ENCODE measurements around the gene GADD45GIP1. TPM values are rescaled to one million over a fixed set of nuclear protein-coding genes. Genes with fewer than 3 reads are reported as not detected.
A peak's percentile ranks its signal among the peaks of the same experiment; 100 is the strongest.
"Not testable (repeated sequence)": the region's sequence is repeated elsewhere in the genome, so short reads cannot be mapped to it uniquely, and the experiment has no call there.

Gene GADD45GIP1
- total RNA-seq, 1 donor from 2014 or later = 33.7 TPM

- intact Hi-C loops (cut with DNase I) = loop anchor here (10.0 kb wide), 1 partner anchor 615 kb away; no protein-coding TSS in a partner anchor
- no peak for DNase-seq (ENCODE audit: missing footprints)
Observed at GRCh38 chr19:12970070-12970820, 13.2 kb upstream of the GADD45GIP1 start.

DNA sequence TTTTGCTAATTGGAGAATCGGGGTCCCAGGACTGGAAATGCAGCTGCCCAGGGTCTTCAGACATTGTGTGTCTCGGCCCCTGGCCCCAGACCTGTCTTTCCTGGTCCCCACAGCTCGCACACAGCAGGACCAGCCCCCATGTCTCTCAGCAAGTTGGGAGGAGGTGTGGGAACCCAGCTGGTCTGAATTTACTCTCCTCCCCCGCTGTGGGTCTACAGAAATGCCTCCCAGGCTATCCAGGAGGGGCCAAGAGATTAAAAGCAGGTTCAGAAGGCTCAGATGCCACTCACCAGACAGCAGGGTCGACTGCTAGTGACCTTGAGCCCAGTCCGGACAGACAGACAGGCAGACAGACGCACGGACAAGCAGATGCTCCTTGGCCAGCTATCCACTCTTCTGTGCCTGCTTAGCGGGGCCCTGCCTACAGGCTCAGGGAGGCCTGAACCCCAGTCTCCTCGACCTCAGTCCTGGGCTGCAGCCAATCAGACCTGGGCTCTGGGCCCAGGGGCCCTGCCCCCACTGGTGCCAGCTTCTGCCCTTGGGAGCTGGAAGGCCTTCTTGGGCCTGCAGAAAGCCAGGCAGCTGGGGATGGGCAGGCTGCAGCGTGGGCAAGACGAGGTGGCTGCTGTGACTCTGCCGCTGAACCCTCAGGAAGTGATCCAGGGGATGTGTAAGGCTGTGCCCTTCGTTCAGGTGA lies 12.4 kb upstream of the GADD45GIP1 start, which contains the start of gene DAND5:
Gene DAND5, plus strand, starts transcription at position 285 of the 697 bp plus-strand sequence. Its CDS starts 85 bp downstream, at position 370.
- intact Hi-C loops (cut with DNase I) = loop anchor here (5.0 kb wide), 1 partner anchor 82 kb away; the partner anchor contains the start of gene KLF1
- DNase-seq (ENCODE audit: missing footprints) (no peak), ATAC-seq (peak; percentile 53)

More at GRCh38 chr19:12970070-12970820, 13.2 kb upstream of the GADD45GIP1 start:
- ATAC-seq = no peak

DNA sequence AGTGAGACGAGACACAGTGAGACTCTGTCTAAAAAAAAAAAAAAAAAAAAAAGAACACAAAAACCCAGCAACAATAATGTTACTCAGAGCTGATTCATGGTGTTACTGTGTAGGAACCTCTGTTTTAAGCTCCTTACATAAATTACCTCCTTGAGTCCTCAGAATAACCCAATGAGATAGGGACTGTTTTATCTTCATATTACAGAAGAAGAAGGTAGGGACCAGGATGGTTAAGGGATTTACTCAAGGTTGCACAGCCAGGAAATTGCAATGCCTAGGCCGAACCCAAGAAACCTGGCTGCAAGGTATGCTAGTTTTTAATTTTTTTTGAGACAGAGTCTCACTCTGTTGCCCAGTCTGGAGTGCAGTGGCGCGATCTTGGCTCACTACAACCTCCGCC lies 10.9 kb upstream of the GADD45GIP1 start:
- intact Hi-C loops (cut with DNase I) = loop anchor here (5.0 kb wide), 1 partner anchor 81 kb away; the partner anchor contains the start of gene KLF1
- DNase-seq (ENCODE audit: missing footprints) (no peak), ATAC-seq (no peak)

- no peak for DNase-seq (ENCODE audit: missing footprints)
- intact Hi-C loops (cut with DNase I) = loop anchor here (5.0 kb wide), 1 partner anchor 78 kb away; the partner anchor contains the start of gene KLF1
- ATAC-seq = no peak
Observed at GRCh38 chr19:12965812-12966135, 8.8 kb upstream of the GADD45GIP1 start.

GRCh38 chr19:12965017-12965811 lies 8.2 kb upstream of the GADD45GIP1 start:
- DNase-seq (ENCODE audit: missing footprints) (peak; percentile 92), ATAC-seq (peak; percentile 93)
- intact Hi-C loops (cut with DNase I) = loop anchor here (5.0 kb wide), 1 partner anchor 78 kb away; the partner anchor contains the start of gene KLF1

- intact Hi-C loops (cut with DNase I) = no loop called here
- DNase-seq (ENCODE audit: missing footprints) (no peak), ATAC-seq (no peak)
Observed at GRCh38 chr19:12959481-12959880, 2.5 kb upstream of the GADD45GIP1 start.

- ATAC-seq; intact Hi-C loops (cut with DNase I); DNase-seq (ENCODE audit: missing footprints): not testable (repeated sequence)
Observed at GRCh38 chr19:12957389-12957952, 448 bp upstream of the GADD45GIP1 start.

DNA sequence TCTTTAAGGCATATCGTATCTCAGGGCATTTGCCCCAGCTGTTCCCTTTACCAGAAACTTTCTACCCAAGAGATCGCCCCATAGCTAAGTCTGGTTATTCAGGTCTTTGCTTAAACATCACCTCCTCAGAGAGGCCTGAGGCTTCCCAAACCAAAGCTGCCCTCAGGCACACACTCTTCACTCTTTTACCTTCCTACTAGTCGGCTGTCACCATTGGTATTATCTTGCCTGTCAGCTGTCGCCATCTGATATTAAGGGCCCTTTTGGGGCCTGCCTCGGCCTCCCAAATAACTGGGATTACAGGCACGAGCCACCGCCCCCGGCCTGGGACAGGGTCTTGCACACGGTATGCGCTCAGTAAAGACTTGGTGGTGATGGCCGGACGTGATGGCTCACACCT lies 1.0 kb downstream of the GADD45GIP1 start:
- ATAC-seq (no peak), DNase-seq (ENCODE audit: missing footprints) (peak; percentile 59)
- intact Hi-C loops (cut with DNase I) = no loop called here

DNA sequence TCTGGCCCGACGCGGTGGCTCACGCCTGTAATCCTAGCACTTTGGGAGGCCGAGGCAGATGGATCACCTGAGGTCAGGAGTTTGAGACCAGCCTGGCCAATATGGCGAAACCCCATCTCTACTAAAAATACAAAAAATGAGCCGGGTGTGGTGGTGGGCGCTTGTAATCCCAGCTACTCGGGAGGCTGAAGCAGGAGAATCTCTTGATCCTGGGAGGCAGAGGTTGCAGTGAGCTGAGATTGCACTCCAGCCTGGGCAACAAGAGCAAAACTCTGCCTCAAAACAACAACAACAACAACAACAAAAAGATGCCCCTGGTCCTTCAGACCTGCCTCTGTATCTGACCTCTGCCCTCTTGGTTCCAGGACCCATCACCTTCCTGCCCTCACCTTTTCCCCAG lies 1.4 kb downstream of the GADD45GIP1 start:
- intact Hi-C loops (cut with DNase I); ATAC-seq: not testable (repeated sequence)

DNA sequence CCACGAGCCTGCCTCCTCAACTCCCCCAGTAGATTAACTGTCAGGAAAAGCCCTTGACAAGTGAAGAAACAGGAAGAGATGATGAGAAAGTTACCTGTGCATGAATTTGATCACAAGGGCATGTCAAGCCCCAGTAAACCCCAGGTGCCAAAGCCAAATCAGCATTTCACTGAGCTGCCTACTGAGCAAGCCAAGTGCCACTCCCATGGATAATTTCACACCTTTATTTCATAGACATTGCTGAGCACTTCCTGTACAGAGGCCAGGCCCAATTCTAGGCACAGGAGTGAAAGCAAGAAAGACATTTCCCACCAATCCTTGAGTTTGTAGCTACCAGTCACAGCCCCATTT lies 2.4 kb downstream of the GADD45GIP1 start:
- ATAC-seq = no peak
- DNase-seq (ENCODE audit: missing footprints) = no peak
- intact Hi-C loops (cut with DNase I) = no loop called here

More for the DNA sequence above, 1.4 kb downstream of the GADD45GIP1 start:
- peak; percentile 30 for DNase-seq (ENCODE audit: missing footprints)

- ATAC-seq (no peak), DNase-seq (ENCODE audit: missing footprints) (peak; percentile 20)
- intact Hi-C loops (cut with DNase I) = no loop called here
Observed at GRCh38 chr19:12953799-12954611, 3.0 kb downstream of the GADD45GIP1 start.

- ATAC-seq = no peak
- intact Hi-C loops (cut with DNase I) = no loop called here
- DNase-seq (ENCODE audit: missing footprints) = peak; percentile 32
Observed at GRCh38 chr19:12953138-12953798, 3.8 kb downstream of the GADD45GIP1 start.

- intact Hi-C loops (cut with DNase I) = no loop called here
- DNase-seq (ENCODE audit: missing footprints) = peak; percentile 18
- ATAC-seq = no peak
Observed at GRCh38 chr19:12952488-12953137, 4.4 kb downstream of the GADD45GIP1 start.

DNA sequence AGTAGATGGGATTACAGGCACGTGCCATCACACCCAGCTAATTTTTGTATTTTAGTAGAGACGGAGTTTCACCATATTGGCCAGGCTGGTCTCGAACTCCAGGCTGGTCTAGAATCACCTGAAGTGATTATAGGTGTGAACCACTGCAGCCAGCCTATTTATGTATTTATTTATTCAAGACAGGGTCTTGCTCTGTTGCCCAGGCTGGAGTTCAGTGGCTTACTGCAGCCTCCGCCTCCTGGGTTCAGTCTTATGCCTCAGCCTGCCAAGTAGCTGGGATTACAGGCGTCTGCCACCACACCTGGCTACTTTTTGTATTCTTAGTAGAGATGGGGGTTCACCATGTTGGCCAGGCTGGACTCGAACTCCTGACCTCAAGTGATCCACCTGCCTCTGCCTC lies 5.0 kb downstream of the GADD45GIP1 start:
- DNase-seq (ENCODE audit: missing footprints); intact Hi-C loops (cut with DNase I); ATAC-seq: not testable (repeated sequence)

GRCh38 chr19:12949363-12950283 lies 7.4 kb downstream of the GADD45GIP1 start:
- intact Hi-C loops (cut with DNase I) = no loop called here
- ATAC-seq = no peak
- no peak for DNase-seq (ENCODE audit: missing footprints)

Measured in Right ventricle myocardium inferior (tissue), 1 donor.